ENCODE results near the gene NTMT1.
A peak's percentile ranks its signal among the peaks of the same experiment; 100 is the strongest.

Gene NTMT1

GRCh38 chr9:129597355-129598088 lies 28.4 kb upstream of the NTMT1 start:
- DNase-seq = no peak

- DNase-seq = no peak
Measured at GRCh38 chr9:129598089-129598596, 27.8 kb upstream of the NTMT1 start.

DNA sequence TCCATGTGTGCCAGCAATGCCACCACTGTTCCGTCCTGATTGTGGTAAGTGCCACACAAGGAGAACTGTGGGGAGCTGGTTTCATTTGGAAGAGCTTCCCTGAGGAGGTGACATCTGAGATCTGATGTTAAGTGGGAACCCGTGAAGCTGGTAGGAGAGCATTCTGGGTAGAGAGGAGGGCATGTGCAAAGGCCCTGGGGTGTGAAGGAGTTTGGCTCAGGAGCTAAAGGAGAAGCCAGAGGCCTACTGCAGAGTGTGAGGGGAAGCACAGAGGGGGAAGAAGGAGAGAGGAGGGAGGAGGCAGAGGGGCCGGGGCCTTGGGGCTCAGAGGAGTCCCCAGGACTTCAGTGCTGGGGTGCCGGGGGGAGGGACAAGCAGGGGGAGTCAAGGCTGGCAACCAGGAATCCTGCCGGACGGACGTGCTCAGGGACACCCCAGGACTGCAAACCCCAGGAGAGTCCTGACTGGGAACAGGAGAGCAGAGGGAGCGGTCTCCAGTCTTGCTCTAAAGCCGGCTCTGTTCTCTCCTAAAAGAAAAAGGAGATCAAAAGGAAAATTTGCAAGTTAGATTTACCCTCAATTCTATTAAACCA lies 24.8 kb upstream of the NTMT1 start:
- DNase-seq = no peak

- no peak for DNase-seq
Measured at GRCh38 chr9:129602598-129603415, 23.2 kb upstream of the NTMT1 start.

- DNase-seq = no peak
Measured at GRCh38 chr9:129604056-129604765, 21.8 kb upstream of the NTMT1 start.

GRCh38 chr9:129604766-129605163 lies 21.2 kb upstream of the NTMT1 start:
- DNase-seq = no peak

DNA sequence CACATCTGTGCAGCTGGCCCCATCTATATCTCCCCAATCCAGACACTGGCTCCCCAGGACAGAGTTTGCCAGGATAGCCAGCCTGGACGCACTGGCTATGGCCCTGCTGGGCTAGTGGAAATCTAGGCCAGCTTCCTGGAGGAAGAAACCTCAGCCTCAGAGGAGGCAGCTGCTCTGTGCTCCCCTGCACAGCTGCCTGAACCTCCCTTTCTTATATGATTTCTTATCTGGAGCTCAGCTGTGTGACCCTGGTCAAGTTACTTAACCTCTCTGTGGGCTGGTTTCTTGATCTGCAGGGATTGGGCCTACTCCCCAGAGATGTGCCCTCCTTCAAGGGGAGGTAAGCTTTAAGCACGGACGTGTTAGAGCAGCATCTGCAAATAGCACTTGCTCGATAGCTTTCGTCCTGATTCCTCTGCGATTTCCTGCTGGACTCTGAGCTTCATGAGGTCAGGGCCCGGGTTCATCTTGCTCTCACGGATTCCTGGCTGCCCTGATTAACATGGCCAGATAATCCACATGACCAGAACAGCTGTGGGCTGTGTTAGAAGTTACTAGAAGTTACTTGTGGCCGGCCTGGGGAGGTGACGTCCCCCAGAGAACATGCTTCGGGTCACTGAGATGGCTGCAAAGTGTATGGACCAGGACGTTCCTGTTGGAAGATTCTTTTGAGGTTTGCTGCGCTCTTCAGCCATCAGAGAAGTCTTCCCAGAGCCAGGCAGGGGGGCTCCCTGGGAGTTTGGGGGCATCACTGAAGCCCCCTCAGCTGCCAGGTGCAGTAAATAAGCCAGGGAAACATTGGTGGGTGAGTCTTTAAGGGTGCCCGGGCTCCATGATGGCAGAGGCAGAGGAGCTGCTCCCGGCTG lies 19.6 kb upstream of the NTMT1 start:
- DNase-seq = no peak

- DNase-seq = no peak
Measured at GRCh38 chr9:129607027-129607387, 19.0 kb upstream of the NTMT1 start.

DNA sequence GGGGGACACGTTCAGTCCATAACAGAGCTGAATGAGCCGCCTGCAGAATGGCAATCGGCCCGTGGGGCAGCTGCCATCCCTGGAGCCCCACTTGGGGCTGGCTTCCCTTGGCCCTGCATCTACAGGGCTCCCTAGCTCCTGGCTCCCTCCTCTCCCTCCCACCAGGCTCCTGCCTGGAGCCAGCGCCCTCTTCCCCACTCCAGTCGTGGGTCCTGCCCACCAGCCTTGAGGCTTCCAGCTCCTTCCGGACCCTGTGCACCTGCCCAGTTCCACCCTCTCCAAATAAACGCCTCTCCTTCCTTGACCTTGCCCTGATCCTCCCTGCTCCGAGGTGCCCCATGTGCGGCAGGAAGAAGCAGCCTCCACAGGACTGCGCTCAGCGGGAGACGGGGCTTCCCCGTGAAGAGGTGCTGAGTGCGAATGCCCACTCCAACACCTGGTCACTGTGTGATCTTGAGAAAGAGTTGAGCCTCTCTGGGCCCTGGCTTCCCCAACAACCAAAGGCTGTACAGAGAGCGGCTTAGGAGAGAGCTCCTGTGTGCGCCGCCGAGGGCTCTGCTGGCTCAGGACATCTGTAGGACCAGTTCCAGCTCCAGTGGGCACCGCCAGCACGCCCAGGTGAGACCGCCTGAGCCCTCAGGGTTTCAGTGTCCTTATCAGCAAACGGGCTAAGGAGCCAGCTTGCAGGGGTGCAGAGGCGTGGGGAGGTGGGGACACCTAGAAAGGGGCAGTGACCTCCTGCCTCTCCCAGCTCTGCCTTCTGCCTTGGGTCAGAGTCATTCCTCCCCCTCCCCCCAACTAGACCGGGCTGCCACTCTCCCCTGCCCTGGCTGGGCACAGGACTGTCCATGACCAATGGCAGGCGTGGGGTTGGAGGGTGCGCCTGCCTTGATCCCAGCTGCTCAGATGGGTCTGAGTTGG lies 17.1 kb upstream of the NTMT1 start:
- no peak for DNase-seq

- peak; percentile 67 for DNase-seq
Measured at GRCh38 chr9:129609486-129610212, 16.3 kb upstream of the NTMT1 start.

DNA sequence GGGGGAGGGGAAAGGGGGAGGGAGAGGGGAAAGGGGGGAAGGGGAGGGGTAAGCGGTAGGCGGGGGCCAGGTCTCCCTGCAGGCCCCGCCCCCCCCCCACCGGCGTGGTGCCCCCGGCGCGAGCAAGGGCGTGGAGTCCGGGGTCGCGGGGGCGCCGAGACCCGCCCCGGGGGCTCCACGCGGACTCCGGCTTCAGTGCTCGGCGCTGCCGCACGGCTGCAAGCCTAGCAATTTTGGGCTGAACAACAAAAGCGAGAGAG lies 15.8 kb upstream of the NTMT1 start:
- DNase-seq = no peak

- peak; percentile 71 for DNase-seq
Measured at GRCh38 chr9:129610473-129611306, 15.3 kb upstream of the NTMT1 start.

DNA sequence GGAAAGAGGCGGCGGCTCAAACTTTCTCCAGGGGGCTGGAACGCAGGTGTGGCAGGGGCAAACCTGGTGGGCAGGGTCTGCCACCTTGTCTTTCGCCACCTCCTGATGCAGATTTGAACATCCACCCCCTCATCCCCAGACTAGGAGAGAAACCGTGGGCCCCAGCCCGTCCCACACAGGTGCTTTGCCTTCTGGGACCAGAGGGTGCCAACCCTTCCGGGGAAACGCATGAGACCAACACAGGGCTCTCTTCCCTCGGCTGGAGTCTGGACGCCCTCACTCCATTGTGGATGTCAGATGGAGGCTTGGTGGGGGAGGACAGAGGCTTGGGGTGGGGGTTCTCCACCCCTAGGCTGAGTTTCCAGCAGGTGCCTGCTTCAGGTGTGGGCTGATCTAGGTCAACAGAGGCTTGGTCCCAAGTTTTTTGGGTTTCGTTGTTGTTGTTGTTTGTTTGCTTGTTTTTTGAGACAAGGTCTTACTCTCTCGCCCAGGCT lies 14.6 kb upstream of the NTMT1 start:
- no peak for DNase-seq

- no peak for DNase-seq
Measured at GRCh38 chr9:129612123-129612522, 13.8 kb upstream of the NTMT1 start.

DNA sequence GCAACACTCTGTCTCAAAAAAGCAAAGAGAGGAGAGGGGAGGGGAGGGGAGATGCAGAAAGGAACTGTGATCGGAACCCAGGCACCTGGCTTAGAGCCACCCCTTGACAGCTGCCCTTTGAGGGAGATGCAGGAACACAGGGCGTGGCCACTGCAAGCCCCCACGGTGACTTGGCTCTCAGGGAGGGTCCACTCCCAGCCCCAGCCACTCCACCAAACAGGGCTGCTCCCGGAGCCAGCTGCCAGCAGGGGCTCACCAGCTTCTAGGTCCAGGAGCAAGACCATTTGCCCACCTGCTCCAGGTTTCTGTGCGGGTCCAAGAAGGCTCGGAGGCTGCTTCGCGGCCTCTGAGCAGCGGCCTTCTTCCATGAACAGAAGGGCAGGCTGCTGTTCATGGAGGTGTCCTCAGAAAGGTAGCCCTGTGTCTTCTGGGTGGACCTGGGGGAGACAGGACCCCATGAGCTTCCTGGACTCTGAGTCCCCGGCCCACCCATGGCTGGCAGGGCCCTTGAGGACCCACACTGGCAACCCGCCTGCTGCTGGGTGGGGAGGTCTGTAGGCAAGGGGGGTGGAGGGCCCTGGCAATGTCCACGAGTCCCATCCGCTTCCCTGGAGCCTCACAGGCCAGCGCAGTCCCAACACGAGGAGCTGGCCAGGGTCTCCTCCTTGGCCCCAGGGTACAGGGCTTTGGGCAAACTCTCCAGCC lies 13.0 kb upstream of the NTMT1 start:
- DNase-seq = no peak

DNA sequence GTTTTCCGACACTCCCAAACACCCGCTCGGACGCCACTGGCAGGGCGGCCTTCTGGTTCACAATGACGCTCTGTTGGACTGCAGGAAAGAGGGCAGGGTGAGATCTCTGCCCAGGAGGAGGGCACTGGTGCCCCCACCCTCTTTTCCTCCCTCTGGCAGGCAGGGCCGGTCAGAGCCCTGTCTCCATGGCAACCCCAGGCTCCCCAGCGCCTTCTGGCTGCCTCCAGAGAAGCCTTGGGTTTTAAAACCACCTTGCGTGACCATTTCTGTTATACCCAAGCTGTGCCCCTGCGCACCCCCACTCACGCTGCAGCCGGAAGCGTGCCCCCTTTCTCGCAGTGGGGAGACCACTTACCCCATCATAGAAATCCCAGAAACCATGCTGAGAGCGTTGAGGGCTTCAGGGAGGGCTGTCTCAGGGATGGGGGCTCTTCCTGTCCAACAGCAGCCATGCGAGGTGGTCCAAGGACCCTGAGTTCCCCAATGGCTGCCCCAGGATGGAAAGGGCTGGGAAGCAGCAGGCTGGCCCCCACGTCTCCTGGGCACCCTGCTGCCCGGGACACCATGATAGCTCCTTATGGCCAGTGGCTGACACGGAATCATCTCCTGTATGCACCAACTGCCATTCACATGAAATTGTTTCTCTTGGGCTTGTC lies 12.3 kb upstream of the NTMT1 start:
- DNase-seq = no peak

DNA sequence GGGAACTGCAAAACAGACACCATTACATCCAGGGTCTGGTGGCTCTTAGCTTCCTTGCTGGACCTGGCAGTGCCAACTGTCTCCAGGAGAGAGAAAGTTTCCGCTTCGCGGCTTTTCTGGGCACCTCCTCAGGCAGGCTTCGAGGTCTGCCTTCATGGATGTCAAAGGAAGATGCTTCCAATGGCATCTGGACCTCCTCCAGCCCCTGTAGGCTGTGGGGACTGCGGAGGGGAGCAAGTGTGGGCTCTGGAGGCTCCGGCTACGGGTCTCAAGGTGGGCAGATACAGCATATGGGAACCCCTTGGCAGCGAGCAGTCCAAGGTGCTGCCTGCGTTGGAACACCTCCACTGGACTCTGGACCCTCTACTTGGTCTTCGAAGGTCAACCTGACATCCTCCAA lies 11.0 kb upstream of the NTMT1 start:
- no peak for DNase-seq
